Measurements from ENCODE around the gene KIF19.
A peak's percentile ranks its signal among the peaks of the same experiment; 100 is the strongest.

KIF19 gene

DNA sequence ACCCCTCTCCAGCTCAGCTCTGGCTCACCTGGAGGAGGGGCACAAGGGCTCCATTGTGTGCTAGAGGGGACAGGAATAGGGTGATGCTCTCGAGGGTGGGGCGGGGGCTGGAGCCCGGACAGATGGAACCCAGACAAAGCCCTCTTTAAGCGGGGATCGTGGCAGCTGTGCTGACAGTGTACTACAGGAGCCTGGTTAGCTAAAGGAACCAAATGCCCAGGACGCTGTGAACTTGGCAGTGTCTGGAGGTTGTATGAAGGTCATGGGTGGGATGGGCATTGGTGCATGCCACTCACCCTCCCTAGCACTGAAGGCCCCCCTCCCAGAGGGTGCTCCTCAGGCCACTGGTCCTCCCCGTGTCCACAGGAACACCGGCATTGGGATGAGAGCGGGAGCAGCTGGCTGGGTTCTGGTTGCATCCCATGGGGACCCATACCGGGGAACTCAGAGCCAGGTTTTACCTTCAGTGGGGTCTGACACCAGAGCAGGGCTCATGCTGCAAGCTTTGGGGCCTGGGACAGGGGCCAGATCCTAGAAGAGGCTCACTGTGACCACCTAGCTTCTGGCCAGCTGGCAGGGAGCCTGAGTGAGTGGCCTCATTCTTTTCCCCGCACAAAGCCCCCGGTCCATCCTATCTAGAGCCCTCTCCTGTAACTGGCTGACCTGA lies 11.9 kb downstream of the KIF19 start:
- H3K4me3 ChIP-seq (ENCODE audit: low read depth, low read length), result no peak overlapping the region

GRCh38 chr17:74339537-74340195 lies 13.6 kb downstream of the KIF19 start:
- H3K4me3 ChIP-seq (ENCODE audit: low read depth, low read length), result no peak overlapping the region

- no peak overlapping the region for H3K4me3 ChIP-seq (ENCODE audit: low read depth, low read length)
These were observed 14.5 kb downstream of the KIF19 start for GRCh38 chr17:74340470-74341023.

DNA sequence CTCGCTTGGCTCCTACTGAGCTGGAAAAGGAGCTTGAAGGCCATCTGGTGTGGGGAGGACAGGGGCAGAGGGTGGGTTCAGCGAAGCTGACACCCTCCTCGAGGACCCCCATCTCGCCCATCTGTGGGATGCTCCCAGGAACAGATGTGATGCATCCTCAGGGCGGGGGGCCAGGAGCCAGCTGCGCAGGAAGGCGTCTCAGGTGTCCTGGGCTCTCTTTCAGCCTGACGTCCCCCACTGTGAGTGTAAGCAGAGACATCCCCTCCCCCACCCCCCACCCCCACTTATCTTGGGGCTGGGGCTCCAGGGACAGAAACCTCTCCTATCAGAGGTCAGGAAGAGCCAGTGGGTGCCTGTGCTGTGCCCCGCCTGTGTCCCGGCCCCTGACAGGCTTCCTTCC lies 16.2 kb downstream of the KIF19 start:
- H3K4me3 ChIP-seq (ENCODE audit: low read depth, low read length), result no peak overlapping the region

DNA sequence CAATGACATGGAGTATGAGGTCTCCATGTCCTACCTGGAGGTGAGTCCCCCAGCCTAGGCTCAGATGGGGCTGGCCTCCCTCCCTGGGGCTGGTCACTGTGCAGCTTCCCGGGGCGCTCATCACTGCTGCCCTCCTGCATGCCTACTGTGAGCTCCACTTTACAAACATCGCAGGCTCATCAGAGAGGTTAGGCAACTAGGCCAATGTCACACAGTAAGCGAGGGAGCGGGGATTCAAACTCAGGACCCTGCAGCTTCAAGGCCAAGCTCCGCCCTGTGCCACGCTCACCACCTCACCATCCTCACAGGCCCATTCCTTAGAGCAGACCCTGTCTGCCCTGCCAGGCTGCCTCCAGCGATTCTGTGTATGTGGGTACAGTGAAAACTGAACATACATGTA lies 17.1 kb downstream of the KIF19 start:
- no peak overlapping the region for H3K4me3 ChIP-seq (ENCODE audit: low read depth, low read length)

DNA sequence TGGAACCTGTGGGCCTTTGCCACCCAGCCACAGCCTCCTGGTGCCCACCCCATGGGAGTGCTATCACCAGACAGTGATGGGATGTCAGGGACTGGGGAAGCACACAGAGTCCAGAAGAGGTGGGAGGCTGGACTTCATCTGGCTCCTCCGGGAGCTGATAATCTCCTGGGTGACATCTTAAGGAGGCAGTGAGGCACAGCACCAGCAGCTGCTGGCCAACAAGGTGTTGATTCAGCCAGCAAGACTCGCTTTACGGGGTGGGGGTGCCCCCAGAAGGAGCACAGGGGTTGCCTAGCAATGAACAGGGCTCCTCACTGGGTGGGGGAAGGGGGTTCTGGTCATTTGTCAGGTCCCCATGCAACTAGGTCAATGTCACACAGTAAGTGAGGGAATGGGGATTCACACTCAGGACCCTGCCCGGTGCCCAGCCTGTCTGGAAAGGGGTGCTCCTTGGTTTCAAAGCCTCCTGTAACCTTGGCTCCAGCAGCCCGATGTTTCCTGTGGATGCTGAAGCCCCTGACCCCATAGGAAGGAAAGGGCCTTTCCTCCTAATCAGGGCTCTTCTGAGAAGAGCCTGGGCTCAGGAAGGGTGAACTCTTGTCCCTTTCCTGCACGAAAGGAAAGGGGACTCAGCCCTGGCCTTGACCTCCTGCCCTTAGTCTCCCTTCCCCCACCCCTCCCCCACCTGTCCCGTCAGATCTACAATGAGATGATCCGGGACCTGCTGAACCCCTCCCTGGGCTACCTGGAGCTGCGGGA lies 17.7 kb downstream of the KIF19 start:
- H3K4me3 ChIP-seq (ENCODE audit: low read depth, low read length), result no peak overlapping the region

DNA sequence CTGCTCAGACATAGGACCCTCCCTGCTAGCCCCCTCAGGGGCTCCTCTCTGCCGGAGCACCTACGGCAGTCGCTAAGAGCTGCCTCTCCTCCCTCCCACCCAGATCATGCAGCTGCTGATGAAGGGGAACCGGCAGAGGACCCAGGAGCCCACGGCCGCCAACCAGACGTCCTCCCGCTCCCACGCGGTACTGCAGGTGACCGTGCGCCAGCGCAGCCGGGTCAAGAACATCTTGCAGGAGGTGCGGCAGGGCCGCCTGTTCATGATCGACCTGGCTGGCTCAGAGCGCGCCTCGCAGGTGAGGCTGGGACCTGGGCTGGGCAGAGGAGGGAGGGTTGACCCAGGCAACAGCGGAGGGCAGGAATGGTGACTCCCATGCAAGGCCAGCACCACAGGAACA lies 18.6 kb downstream of the KIF19 start:
- no peak overlapping the region for H3K4me3 ChIP-seq (ENCODE audit: low read depth, low read length)

GRCh38 chr17:74345433-74346241 lies 19.6 kb downstream of the KIF19 start:
- no peak overlapping the region for H3K4me3 ChIP-seq (ENCODE audit: low read depth, low read length)

- no peak overlapping the region for H3K4me3 ChIP-seq (ENCODE audit: low read depth, low read length)
These were observed 21.6 kb downstream of the KIF19 start for GRCh38 chr17:74347646-74348045.

- H3K4me3 ChIP-seq (ENCODE audit: low read depth, low read length), result no peak overlapping the region
These were observed 23.1 kb downstream of the KIF19 start for GRCh38 chr17:74349120-74349519.

- no peak overlapping the region for H3K4me3 ChIP-seq (ENCODE audit: low read depth, low read length)
These were observed 24.5 kb downstream of the KIF19 start for GRCh38 chr17:74350486-74350885.

DNA sequence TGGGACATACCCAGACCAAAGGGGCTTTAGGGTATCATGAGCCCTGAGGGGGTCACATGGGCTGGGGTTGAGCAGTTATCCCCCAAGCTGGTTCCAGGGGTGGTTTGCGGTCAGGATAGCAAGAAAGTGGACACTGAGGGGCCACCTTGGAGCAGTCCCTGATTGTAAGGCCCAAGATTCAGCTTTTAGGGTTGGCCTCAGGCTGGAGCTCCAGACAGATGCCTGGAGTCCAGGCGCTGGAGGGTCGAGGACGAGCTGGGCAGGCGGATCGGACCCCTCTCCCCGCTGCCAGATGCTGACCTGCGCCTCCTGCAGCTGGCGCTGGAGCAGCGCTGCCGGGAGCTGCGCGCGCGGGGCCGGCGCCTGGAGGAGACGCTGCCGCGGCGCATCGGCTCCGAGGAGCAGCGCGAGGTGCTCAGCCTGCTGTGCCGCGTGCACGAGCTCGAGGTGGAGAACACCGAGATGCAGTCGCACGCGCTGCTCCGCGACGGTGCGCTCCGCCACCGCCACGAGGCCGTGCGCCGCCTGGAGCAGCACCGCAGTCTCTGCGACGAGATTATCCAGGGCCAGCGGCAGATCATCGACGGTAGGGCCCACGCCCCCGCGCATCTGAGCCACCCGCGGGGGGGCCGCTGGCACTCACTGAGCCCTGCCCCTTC lies 25.7 kb downstream of the KIF19 start:
- no peak overlapping the region for H3K4me3 ChIP-seq (ENCODE audit: low read depth, low read length)

GRCh38 chr17:74353446-74354060 lies 27.5 kb downstream of the KIF19 start:
- no peak overlapping the region for H3K4me3 ChIP-seq (ENCODE audit: low read depth, low read length)

DNA sequence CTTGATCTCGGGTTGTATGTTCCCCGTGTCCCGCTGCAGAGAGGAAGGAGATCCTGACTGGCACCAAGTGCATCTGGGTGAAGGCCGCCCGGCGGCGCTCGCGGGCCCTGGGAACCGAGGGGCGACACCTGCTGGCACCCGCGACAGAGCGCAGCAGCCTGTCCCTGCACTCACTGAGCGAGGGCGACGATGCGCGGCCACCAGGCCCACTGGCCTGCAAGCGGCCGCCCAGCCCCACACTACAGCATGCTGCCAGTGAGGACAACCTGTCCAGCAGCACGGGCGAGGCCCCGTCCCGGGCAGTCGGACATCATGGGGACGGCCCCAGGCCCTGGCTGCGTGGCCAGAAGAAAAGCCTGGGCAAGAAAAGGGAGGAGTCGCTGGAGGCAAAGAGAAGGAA lies 28.1 kb downstream of the KIF19 start:
- H3K4me3 ChIP-seq (ENCODE audit: low read depth, low read length), result no peak overlapping the region

DNA sequence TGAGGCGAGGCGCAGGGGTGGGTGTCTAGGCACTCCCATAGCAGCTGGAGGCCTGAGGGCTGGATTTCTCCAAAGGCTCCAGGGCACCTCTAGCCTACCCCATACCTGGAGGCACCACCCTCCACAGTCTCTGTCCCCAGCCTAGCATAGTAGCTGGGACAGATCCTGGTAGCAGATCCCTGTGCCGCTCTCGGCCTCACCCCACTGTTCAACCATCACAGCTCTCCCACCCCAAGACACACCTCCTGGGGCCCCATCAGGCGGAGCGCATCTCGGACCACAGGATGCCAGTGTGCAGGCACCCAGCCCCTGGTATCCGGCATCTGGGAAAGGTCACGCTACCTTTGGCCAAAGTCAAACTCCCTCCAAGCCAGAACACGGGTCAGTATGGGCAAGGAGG lies 28.5 kb downstream of the KIF19 start:
- no peak overlapping the region for H3K4me3 ChIP-seq (ENCODE audit: low read depth, low read length)

DNA sequence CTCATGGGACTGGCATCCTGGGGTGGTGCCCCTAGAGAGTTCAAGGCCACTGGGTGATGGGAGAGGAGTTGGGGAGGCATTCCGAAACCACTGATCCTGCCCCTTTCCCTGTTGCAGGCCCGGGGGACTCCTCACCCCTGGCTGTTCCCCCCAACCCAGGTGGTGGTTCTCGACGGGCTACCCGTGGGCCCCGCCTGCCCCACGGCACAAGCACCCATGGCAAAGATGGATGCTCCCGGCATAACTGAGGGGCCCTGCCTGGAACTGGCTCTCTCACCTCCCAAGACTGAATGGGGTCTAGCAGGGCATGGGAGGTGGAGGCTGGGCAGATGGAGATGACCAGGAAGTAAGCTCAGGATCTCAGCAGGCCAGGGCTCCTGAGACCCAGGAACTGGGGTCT lies 29.0 kb downstream of the KIF19 start:
- H3K4me3 ChIP-seq (ENCODE audit: low read depth, low read length), result no peak overlapping the region

DNA sequence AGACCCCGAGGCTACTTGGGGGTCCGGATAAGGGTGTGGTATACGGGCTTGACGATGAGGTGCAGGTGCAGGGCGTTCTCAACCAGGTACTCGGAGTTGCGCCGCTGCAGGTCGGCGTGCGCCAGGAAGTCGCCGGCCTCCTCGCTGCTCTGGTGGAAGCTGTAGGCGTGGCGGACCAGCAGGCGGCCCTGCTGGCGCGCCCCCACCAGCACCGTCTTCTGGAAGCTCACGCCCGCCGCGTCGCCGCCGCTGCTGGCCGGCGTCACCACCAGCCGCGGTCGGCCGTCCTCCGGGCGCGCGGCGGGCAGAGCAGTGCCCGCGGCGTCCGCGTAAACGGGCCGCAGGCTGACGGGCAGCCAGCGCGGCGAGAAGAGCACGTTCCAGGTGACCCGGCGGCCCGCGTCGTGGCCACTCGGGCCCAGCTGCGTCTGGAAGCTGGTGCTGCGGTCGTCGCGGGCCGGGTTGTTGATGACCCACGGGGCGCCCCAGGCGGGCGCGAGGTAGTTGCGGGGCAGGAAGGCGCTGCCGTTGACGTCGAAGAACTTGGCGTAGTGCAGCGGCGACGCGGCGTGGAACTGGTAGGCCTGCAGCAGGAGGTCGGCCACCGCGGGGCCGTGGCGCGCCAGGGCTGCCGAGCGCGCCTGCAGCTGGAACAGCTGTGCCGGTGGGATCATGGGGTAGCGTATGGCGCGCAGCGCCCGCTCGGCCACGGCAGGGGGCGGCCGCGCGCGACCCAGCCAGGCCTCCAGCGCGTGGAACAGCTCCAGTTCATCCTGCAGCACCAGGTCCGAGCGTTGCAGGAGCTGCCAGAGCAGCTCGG lies 30.8 kb downstream of the KIF19 start:
- H3K4me3 ChIP-seq (ENCODE audit: low read depth, low read length), result peak overlapping the region; percentile 22

DNA sequence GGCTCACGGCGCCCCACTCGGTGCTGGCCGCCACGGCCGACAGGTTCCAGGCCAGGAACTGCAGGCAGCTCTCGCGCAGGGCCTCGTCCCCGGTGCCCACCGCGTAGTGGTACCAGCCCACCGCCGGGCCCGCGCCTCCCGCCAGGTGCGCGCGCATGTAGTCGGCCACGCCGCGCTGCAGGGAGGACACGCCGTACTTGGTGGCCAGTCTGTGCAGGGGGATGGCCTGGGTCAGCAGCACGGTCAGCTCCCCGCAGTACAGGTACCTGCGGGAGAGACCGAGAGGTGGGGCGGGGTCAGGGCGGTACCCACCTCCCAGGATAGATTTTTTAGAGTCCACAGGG lies 31.4 kb downstream of the KIF19 start:
- no peak overlapping the region for H3K4me3 ChIP-seq (ENCODE audit: low read depth, low read length)

DNA sequence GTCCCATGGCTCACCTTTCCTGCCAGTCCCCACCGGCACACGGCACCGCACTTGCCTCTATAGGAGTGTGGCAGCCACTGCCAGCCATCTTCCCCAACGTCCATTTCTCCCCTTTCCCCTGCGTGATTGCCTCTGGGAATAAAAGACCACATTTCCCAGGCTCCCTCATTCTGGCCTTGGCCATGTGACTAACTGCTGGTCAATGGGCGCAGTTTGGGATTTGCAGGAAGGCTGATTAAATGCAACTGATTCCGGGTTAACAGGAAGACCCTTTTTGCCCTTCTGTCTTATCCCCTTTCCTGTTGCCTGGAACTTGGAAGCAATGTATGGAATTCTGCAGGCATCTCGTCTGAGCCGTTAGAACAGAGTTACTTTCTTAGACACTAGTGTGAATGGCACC lies 32.7 kb downstream of the KIF19 start:
- H3K4me3 ChIP-seq (ENCODE audit: low read depth, low read length), result no peak overlapping the region
